ENCODE measurements around the gene SHANK1.
"Not testable (repeated sequence)": the region's sequence is repeated elsewhere in the genome, so short reads cannot be mapped to it uniquely, and the experiment has no call there.

The SHANK1 gene

DNA sequence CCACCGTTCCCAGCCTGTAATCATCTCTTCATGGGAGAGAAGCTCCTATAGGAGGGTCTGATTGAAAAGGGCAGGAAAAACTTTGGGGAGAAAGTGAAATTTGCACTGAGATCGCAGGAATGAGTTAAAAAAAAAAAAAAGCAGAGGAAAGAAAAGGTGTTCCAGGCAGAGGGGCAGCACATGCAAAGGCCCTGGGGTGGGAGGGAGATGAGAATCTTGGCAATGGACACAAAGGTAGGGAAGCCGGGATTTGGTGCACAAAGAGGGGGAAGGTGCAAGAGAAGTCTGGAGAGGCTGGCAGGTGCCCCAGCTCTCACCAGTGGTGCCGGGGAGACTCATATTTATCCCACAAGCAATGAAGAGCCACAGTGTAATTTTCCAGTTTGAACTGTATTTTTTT lies 34.3 kb upstream of the SHANK1 start:
- Histone ChIP-seq H3K9me3 (ENCODE audit: insufficient read depth, low read length) (no peaks in the 10 kb centered on the region), H3K9ac (ENCODE audit: insufficient read length, low read depth) (no peak overlapping the region), H3K4me1 (ENCODE audit: insufficient read depth, insufficient read length) (no peaks in the 10 kb centered on the region), H3K36me3 (ENCODE audit: insufficient read depth, insufficient read length, low read length) (no peaks in the 10 kb centered on the region), H3K4me3 (ENCODE audit: insufficient read length, low read depth) (no peak overlapping the region), H3K27me3 (ENCODE audit: insufficient read depth, insufficient read length) (no peaks in the 10 kb centered on the region)
- TF ChIP-seq ZNF274 (IDR thresholded peaks at IDR 0.05; ENCODE audit: low read depth, low read length) (no peak), SUZ12 (IDR thresholded peaks at IDR 0.05; ENCODE audit: extremely low read depth, insufficient read depth, insufficient read length) (no peak), YY1 (IDR thresholded peaks at IDR 0.05; ENCODE audit: insufficient read depth, insufficient read length) (no peak)
- DNase-seq (ENCODE audit: low read depth, low spot score) = no peak

DNA sequence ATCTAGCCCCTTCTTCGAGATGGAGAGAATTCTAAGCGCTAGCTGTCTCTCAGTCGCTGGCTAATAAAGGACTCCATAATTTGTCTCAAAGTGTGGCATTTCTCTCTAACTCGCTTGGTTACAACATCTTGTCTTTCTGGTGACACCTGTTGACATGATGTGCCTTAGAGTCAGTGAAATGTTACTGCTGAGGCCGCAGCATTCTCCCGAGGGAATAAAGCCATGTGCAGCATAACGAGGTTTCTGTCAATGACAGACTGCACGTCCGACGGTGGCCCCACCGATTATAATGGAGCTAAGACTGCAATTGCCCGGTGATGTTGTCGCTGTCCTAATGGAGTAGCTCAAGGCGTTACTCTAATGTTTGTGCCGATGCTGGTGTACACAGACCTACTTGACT lies 30.4 kb upstream of the SHANK1 start:
- no peaks in the 10 kb centered on the region for H3K9me3 ChIP-seq (ENCODE audit: insufficient read depth, low read length)
- no peak overlapping the region for H3K4me3 ChIP-seq (ENCODE audit: insufficient read length, low read depth)
- DNase-seq (ENCODE audit: low read depth, low spot score) = no peak
- TF ChIP-seq ZNF274 (IDR thresholded peaks at IDR 0.05; ENCODE audit: low read depth, low read length) = no peak
- no peak for TF ChIP-seq YY1 (IDR thresholded peaks at IDR 0.05; ENCODE audit: insufficient read depth, insufficient read length)
- TF ChIP-seq SUZ12 (IDR thresholded peaks at IDR 0.05; ENCODE audit: extremely low read depth, insufficient read depth, insufficient read length) = no peak
- no peaks in the 10 kb centered on the region for H3K27me3 ChIP-seq (ENCODE audit: insufficient read depth, insufficient read length)
- H3K36me3 ChIP-seq (ENCODE audit: insufficient read depth, insufficient read length, low read length) = no peaks in the 10 kb centered on the region
- H3K4me1 ChIP-seq (ENCODE audit: insufficient read depth, insufficient read length) = no peaks in the 10 kb centered on the region
- H3K9ac ChIP-seq (ENCODE audit: insufficient read length, low read depth) = no peak overlapping the region

DNA sequence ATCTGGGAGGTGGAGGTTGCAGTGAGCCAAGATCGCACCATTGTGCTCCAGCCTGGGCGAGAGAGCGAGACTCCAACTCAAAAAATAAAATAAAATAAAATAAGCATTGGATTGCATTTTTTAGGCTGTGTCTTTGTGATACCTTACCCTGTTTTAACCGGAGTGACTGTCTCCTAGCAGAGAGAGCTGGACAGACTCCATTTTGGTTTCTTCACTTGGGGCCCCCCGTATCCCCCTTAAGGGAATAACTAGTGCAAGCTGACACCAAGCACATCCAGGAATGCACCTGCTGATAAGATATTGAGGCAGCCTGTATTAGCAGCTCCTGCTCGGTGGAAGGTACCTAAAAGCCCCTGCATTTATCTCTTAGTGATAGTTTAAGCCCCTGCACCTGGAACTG lies 29.9 kb upstream of the SHANK1 start:
- no peak for DNase-seq (ENCODE audit: low read depth, low spot score)
- H3K9me3 ChIP-seq (ENCODE audit: insufficient read depth, low read length) = no peaks in the 10 kb centered on the region
- no peaks in the 10 kb centered on the region for H3K27me3 ChIP-seq (ENCODE audit: insufficient read depth, insufficient read length)
- H3K36me3 ChIP-seq (ENCODE audit: insufficient read depth, insufficient read length, low read length) = no peaks in the 10 kb centered on the region
- no peak overlapping the region for H3K9ac ChIP-seq (ENCODE audit: insufficient read length, low read depth)
- no peaks in the 10 kb centered on the region for H3K4me1 ChIP-seq (ENCODE audit: insufficient read depth, insufficient read length)
- no peak for TF ChIP-seq ZNF274 (IDR thresholded peaks at IDR 0.05; ENCODE audit: low read depth, low read length)
- no peak for TF ChIP-seq SUZ12 (IDR thresholded peaks at IDR 0.05; ENCODE audit: extremely low read depth, insufficient read depth, insufficient read length)
- TF ChIP-seq YY1 (IDR thresholded peaks at IDR 0.05; ENCODE audit: insufficient read depth, insufficient read length) = no peak
- no peak overlapping the region for H3K4me3 ChIP-seq (ENCODE audit: insufficient read length, low read depth)

- H3K9me3 ChIP-seq (ENCODE audit: insufficient read depth, low read length); H3K4me3 ChIP-seq (ENCODE audit: insufficient read length, low read depth); H3K36me3 ChIP-seq (ENCODE audit: insufficient read depth, insufficient read length, low read length); DNase-seq (ENCODE audit: low read depth, low spot score); H3K27me3 ChIP-seq (ENCODE audit: insufficient read depth, insufficient read length); H3K4me1 ChIP-seq (ENCODE audit: insufficient read depth, insufficient read length); H3K9ac ChIP-seq (ENCODE audit: insufficient read length, low read depth): not testable (repeated sequence)
These were observed 27.5 kb upstream of the SHANK1 start for GRCh38 chr19:50747141-50747540.

- Histone ChIP-seq H3K9ac (ENCODE audit: insufficient read length, low read depth) (no peak overlapping the region), H3K4me3 (ENCODE audit: insufficient read length, low read depth) (no peak overlapping the region), H3K4me1 (ENCODE audit: insufficient read depth, insufficient read length) (no peaks in the 10 kb centered on the region), H3K9me3 (ENCODE audit: insufficient read depth, low read length) (no peaks in the 10 kb centered on the region), H3K36me3 (ENCODE audit: insufficient read depth, insufficient read length, low read length) (no peaks in the 10 kb centered on the region), H3K27me3 (ENCODE audit: insufficient read depth, insufficient read length) (no peaks in the 10 kb centered on the region)
- DNase-seq (ENCODE audit: low read depth, low spot score) = no peak
- TF ChIP-seq YY1 (IDR thresholded peaks at IDR 0.05; ENCODE audit: insufficient read depth, insufficient read length) = no peak
- TF ChIP-seq SUZ12 (IDR thresholded peaks at IDR 0.05; ENCODE audit: extremely low read depth, insufficient read depth, insufficient read length) = no peak
- TF ChIP-seq ZNF274 (IDR thresholded peaks at IDR 0.05; ENCODE audit: low read depth, low read length) = no peak
These were observed 25.6 kb upstream of the SHANK1 start for GRCh38 chr19:50745221-50745620.

GRCh38 chr19:50743537-50743936 lies 23.9 kb upstream of the SHANK1 start:
- no peaks in the 10 kb centered on the region for H3K9me3 ChIP-seq (ENCODE audit: insufficient read depth, low read length)
- H3K4me1 ChIP-seq (ENCODE audit: insufficient read depth, insufficient read length) = no peaks in the 10 kb centered on the region
- no peak overlapping the region for H3K9ac ChIP-seq (ENCODE audit: insufficient read length, low read depth)
- no peak overlapping the region for H3K4me3 ChIP-seq (ENCODE audit: insufficient read length, low read depth)
- H3K36me3 ChIP-seq (ENCODE audit: insufficient read depth, insufficient read length, low read length) = no peaks in the 10 kb centered on the region
- H3K27me3 ChIP-seq (ENCODE audit: insufficient read depth, insufficient read length) = no peaks in the 10 kb centered on the region
- TF ChIP-seq SUZ12 (IDR thresholded peaks at IDR 0.05; ENCODE audit: extremely low read depth, insufficient read depth, insufficient read length) (no peak), YY1 (IDR thresholded peaks at IDR 0.05; ENCODE audit: insufficient read depth, insufficient read length) (no peak), ZNF274 (IDR thresholded peaks at IDR 0.05; ENCODE audit: low read depth, low read length) (no peak)
- no peak for DNase-seq (ENCODE audit: low read depth, low spot score)

GRCh38 chr19:50741179-50741933 lies 21.8 kb upstream of the SHANK1 start:
- Histone ChIP-seq H3K4me1 (ENCODE audit: insufficient read depth, insufficient read length) (no peaks in the 10 kb centered on the region), H3K36me3 (ENCODE audit: insufficient read depth, insufficient read length, low read length) (no peaks in the 10 kb centered on the region), H3K27me3 (ENCODE audit: insufficient read depth, insufficient read length) (no peaks in the 10 kb centered on the region), H3K4me3 (ENCODE audit: insufficient read length, low read depth) (no peak overlapping the region), H3K9me3 (ENCODE audit: insufficient read depth, low read length) (no peaks in the 10 kb centered on the region), H3K9ac (ENCODE audit: insufficient read length, low read depth) (no peak overlapping the region)
- no peak for DNase-seq (ENCODE audit: low read depth, low spot score)
- no peak for TF ChIP-seq SUZ12 (IDR thresholded peaks at IDR 0.05; ENCODE audit: extremely low read depth, insufficient read depth, insufficient read length)
- no peak for TF ChIP-seq ZNF274 (IDR thresholded peaks at IDR 0.05; ENCODE audit: low read depth, low read length)
- TF ChIP-seq YY1 (IDR thresholded peaks at IDR 0.05; ENCODE audit: insufficient read depth, insufficient read length) = no peak

Measured in NT2/D1 (cell line).